ENCODE results near the gene KRT7.

The KRT7 gene

DNA sequence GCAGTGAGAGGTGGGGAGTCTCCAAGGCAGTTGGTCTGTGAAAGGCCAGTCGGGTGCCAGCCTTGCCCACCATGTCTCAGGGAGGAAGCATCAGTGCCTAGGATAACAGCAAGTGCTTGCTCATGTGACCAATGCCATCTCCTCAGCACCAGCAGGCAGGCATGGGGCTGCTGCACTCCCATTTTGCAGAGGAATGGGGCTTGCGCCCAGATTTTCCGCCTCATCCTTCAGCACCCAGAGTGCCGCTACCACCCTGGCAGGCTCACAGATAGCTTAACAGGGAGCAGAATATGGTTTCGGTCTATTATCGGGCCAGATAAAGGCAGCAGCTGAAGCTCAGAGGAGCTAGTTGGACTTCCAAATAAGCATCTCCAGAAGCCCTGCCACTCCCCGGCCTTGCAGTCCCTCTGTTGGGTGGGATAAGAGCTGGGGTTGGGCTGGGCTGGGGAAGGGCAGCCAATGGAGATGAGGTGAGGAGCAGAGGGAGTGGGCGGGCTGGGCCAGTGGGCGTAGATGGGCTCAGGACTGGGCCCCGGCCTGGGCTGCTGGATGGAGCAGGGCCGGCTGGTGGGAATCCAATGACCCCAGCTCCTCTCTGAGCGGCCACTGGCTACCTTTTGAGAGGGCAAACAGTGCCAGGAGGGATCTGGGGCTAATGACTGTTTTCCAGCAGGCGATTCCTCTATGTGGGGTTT, 32.8 kb upstream of the KRT7 start:
- DNase-seq (ENCODE audit: low read depth), result no peak
- TF ChIP-seq, protein P1, sequence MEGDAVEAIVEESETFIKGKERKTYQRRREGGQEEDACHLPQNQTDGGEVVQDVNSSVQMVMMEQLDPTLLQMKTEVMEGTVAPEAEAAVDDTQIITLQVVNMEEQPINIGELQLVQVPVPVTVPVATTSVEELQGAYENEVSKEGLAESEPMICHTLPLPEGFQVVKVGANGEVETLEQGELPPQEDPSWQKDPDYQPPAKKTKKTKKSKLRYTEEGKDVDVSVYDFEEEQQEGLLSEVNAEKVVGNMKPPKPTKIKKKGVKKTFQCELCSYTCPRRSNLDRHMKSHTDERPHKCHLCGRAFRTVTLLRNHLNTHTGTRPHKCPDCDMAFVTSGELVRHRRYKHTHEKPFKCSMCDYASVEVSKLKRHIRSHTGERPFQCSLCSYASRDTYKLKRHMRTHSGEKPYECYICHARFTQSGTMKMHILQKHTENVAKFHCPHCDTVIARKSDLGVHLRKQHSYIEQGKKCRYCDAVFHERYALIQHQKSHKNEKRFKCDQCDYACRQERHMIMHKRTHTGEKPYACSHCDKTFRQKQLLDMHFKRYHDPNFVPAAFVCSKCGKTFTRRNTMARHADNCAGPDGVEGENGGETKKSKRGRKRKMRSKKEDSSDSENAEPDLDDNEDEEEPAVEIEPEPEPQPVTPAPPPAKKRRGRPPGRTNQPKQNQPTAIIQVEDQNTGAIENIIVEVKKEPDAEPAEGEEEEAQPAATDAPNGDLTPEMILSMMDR (IDR thresholded peaks at IDR 0.05; ENCODE audit: insufficient read depth, low read depth, low read length, missing control alignments), result no peak
- no peak overlapping the region for H3K4me3 ChIP-seq (ENCODE audit: low read length)

DNA sequence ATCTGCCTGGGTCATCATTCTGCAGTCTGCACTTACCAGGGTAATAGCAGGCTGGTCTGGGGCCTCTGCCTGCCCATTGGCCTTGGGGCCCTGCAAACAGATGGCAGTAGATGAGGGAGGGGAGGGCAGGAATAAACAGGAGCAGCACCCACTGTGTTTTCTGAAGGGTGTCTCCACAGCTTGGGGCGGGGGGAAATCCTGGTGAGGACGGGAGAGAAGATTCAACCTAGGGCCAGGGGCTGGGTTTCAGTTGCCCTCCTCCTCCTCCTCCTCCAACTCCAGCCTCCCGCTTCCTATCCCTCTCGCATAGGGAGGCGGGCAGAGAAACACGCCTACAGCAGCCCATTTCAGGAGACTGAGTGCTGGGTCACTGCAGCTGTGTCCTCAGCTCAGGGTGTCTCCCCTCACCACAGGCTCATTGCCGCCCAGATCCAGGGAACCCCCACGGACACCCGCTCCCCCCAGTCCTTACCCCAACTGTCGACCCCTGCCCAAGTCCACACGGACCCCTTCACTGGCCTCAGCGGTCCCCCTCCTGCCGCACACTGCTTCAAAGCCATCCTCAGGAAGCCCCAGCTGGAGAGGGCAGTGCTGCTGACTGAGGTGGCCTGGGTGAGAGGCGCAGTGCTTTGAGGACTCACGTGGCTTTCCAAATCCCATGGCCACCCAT, 32.1 kb upstream of the KRT7 start:
- TF ChIP-seq, protein P1 (IDR thresholded peaks at IDR 0.05; ENCODE audit: insufficient read depth, low read depth, low read length, missing control alignments), result no peak
- no peak overlapping the region for H3K4me3 ChIP-seq (ENCODE audit: low read length)
- DNase-seq (ENCODE audit: low read depth), result no peak

DNA sequence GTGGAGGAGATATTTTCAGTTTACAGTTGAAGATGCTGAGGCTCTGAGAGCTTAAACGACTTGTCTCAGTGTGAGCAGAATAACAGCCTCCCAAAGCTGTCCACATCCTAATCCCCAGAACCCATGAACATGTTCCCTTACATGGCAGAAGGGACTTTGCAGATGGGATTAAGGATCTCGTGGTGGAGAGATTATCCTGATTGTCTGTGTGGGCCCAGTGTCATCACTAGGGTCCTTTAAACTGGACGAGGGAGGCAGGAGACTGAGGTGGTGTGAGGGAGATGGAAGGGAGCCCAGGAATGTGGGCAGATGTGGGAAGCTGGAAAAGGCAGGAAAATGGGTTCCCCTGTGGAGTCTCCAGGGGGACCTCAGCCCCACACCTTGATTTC, 31.6 kb upstream of the KRT7 start:
- TF ChIP-seq, protein P1 (IDR thresholded peaks at IDR 0.05; ENCODE audit: insufficient read depth, low read depth, low read length, missing control alignments), result no peak
- DNase-seq (ENCODE audit: low read depth), result no peak
- H3K4me3 ChIP-seq (ENCODE audit: low read length), result no peak overlapping the region

DNA sequence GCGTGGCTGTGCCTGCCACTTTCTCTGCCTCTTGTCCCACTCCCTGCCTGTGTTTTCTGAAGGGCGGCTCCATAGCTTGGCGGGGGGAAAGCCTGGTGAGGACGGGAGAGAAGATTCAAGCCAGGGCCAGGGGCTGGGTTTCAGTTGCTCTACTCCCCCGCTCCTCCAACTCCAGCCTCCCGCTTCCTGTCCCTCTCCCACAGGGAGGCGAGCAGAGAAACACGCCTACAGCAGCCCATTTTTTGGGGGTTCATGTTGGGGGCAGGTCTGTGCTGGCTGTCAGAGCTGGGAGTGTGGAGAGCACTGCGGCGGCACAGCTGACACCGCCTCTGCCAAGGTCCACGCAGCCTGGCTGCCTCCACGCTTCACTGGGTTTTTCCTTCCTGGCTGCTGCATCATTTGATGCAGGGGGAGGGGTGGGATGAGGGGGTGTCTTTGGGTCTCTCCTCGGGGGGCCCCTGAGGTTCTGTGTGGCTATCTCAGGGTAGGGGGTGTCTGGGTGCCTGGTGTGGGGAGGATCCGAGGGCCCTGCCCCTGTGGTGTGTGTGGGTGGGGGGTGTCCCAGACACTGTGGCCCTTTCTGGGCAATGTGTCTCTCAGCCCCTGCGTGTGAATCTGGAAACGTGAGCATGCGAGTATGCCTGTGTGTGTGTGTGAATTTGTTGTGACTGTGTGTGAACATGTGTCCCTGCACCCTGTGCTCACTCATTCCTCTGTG, 30.5 kb upstream of the KRT7 start:
- DNase-seq (ENCODE audit: low read depth), result no peak
- no peak overlapping the region for H3K4me3 ChIP-seq (ENCODE audit: low read length)
- TF ChIP-seq, protein P1 (IDR thresholded peaks at IDR 0.05; ENCODE audit: insufficient read depth, low read depth, low read length, missing control alignments), result no peak

DNA sequence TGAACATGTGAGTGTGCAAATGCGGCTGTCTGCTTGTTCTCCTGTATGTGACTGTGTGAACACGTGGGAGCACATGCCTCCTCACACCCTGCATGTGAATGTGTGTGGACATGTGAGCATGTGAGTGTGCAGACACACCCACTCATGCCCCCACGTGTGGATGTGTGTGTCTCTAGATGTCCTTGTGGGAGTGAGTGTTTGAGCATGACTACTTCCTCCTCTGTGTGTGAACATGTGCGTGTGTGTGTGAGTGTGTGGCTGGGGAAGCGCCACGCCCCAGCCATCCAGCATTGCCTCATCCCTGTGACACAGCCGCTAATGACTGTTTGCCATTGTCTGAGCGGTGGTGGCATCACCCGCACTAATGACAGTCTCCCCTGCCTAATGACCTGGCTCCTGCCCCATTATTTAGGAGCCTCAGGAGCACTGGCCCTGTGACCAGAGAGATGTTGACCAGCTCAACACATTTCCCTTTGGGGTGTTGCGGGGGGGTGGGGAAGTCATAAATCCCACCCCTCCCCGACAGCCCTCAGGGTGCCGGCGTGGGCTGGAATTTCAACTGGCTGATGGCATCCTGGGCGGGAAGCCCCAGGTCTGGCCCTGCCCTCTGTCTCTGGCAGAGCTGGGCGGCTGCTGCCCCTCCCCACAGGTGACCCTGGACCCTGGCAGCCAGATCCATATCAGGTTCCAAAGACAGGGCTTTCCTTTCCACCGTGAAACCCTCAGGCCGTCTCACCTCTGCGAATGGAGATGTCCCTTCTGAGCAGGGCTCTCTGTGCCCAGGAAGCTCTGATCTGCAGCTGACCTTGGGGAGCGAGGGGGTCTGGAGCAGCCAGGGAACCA, 29.7 kb upstream of the KRT7 start:
- DNase-seq (ENCODE audit: low read depth), result peak; percentile 92
- TF ChIP-seq, protein P1 (IDR thresholded peaks at IDR 0.05; ENCODE audit: insufficient read depth, low read depth, low read length, missing control alignments), result no peak
- no peak overlapping the region for H3K4me3 ChIP-seq (ENCODE audit: low read length)

DNA sequence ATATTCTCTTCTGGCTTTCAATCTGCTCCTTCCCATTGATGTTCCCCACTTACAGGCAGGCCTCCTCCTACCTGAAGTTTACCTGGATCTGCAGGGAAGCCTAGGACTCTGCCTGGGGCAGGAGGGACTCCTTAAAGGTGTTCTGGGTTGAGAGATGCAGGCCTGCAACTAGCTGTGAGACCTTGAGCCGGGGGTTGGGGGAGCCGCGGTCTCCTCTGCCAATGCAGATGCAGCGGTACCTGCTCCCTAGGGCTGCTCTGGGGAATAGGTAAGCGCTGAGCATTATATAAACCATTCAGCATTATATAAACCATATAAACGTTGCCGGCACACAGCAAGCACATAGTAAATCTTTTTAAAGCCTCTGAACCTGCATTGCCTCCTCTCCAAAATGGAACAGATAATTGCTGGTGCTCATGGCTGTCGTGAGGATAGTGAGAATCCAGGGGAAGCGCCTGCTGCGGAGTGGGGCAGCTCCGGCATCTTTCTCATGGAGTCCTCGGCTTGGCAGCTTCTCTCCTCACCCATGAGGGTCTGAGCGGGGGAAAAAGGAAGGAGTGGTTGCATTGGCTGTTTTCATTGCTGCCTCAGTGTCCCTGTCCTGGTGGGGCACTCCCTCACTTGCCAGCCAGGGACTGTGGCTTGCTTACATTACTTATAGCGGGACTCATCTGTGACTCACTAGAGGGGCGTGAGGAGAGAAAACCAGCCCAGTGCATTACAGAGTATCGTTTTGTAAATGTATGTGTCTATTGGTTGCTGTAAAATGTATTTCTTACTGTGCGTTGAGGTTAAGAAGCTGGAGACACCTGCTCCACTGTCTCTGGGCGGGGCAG, 28.7 kb upstream of the KRT7 start:
- TF ChIP-seq, protein P1 (IDR thresholded peaks at IDR 0.05; ENCODE audit: insufficient read depth, low read depth, low read length, missing control alignments), result no peak
- no peak overlapping the region for H3K4me3 ChIP-seq (ENCODE audit: low read length)

More for the DNA sequence above, 28.7 kb upstream of the KRT7 start:
- peak; percentile 53 for DNase-seq (ENCODE audit: low read depth)
